ENCODE data around the gene RAB40C. TPM values are rescaled to one million over a fixed set of nuclear protein-coding genes. Genes with fewer than 3 reads are reported as not detected.

RAB40C gene
- total and polyA plus RNA-seq, 9 of the 15 experiments (the other 6 are each of a cell fraction or from before 2014, with no cell fraction given), result 0.17 to 23.4 (median 8.7) TPM

- TF ChIP-seq NKRF (IDR thresholded peaks at IDR 0.05; ENCODE audit: borderline replicate concordance), result peak; percentile 22; the same call in 1 of the 2 replicates
- no peak; the same call in 1 of the 2 replicates for TF ChIP-seq RBFOX2 (IDR thresholded peaks at IDR 0.05; ENCODE audit: low read depth, low read length)
- TF ChIP-seq ZNF518B (CRISPR knock-in tag; IDR thresholded peaks at IDR 0.05), result no peak
- peak; percentile 71 for TF ChIP-seq CBFA2T3 (IDR thresholded peaks at IDR 0.05)
- no peak for TF ChIP-seq TAF9B (IDR thresholded peaks at IDR 0.05; ENCODE audit: partially characterized antibody)
- TF ChIP-seq TEAD4 (IDR thresholded peaks at IDR 0.05; ENCODE audit: low read length), result peak; percentile 29; the same call in 1 of the 2 replicates
- no peak for TF ChIP-seq TEAD4 (CRISPR knock-in tag; IDR thresholded peaks at IDR 0.05; ENCODE audit: borderline replicate concordance)
- TF ChIP-seq TCF3 (CRISPR knock-in tag; IDR thresholded peaks at IDR 0.05), result peak; percentile 68
- no peak for TF ChIP-seq MYBL2 (IDR thresholded peaks at IDR 0.05; ENCODE audit: low read depth)
- TF ChIP-seq MYBL2 (CRISPR knock-in tag; IDR thresholded peaks at IDR 0.05; ENCODE audit: borderline replicate concordance), result no peak
- TF ChIP-seq SIX5 (IDR thresholded peaks at IDR 0.05; ENCODE audit: borderline replicate concordance in 1 of 2, insufficient read depth in 1 of 2, low read depth in 1 of 2, low read length in 2 of 2), result no peak
- 0 out of 2 replicates have a peak, but pooled peaks have one; percentile 62 for TF ChIP-seq THAP12 (CRISPR knock-in tag; IDR thresholded peaks at IDR 0.05)
- no peak for TF ChIP-seq HNRNPUL1 (IDR thresholded peaks at IDR 0.05; ENCODE audit: low read length)
- TF ChIP-seq ZNF57 (CRISPR knock-in tag; IDR thresholded peaks at IDR 0.05), result no peak
- no peak for TF ChIP-seq HNRNPH1 (optimal IDR thresholded peaks at IDR 0.05; ENCODE audit: low read depth, low read length)
- 0 out of 2 replicates have a peak, but pooled peaks have one; percentile 12 for TF ChIP-seq POLR2AphosphoS5 (IDR thresholded peaks at IDR 0.05; ENCODE audit: control insufficient read depth, insufficient read depth, low read depth, low read length)
- TF ChIP-seq FOSL1 (tag; conservative IDR thresholded peaks at IDR 0.05), result no peak
- no peak for TF ChIP-seq MXD1 (CRISPR knock-in tag; IDR thresholded peaks at IDR 0.05; ENCODE audit: borderline replicate concordance, poor library complexity, severe bottlenecking)
- TF ChIP-seq DACH1 (IDR thresholded peaks at IDR 0.05; ENCODE audit: partially characterized antibody), result no peak
Measured at GRCh38 chr16:568401-569258, 21.2 kb upstream of the RAB40C start (continued).
